ENCODE measurements around the gene RHEB.

The RHEB gene

DNA sequence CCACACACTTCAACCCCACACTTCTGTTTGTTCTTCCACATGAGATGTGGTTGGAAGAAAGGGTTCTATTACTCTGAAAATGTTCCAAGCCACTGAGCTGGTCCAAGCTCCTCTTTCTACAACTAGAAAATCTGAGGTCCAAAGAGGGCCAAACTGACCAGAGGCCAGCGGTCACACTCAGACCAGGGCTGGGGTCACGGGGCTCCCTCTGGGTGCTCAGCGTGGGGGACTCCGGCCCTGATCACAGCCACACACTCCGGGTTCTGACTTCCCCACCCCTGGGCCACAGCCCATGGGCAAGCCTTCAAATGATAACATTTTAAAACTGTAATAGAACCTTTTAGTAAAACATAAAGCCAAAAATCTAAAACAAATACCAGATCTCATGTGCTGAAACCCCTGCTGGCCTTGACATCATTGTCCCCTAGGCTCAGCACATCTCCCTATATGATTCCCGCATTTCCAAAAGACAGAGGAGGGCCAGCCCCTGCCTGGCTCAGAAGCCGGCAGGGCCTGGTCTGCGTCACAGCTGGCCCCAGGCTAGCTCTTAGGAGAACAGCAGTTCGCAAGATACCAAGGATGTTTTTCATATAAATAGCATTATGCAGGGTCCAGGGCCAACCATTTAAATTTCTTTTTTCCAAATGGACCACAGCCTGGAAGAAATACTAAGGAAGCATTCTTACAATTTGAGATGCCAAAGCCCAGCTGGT lies 83.1 kb downstream of the RHEB start:
- DNase-seq (ENCODE audit: low spot score in 2 of 2) (no peak), ATAC-seq (ENCODE audit: low read depth) (no peak)
- Mint-ChIP-seq H3K27me3 (peaks cover 19% of the 10 kb centered on the region), H3K9me3 (no peaks in the 10 kb centered on the region), H3K4me1 (peaks cover 5% of the 10 kb centered on the region), H3K36me3 (no peaks in the 10 kb centered on the region), H3K27ac (no peak overlapping the region), H3K4me3 (no peak overlapping the region)

DNA sequence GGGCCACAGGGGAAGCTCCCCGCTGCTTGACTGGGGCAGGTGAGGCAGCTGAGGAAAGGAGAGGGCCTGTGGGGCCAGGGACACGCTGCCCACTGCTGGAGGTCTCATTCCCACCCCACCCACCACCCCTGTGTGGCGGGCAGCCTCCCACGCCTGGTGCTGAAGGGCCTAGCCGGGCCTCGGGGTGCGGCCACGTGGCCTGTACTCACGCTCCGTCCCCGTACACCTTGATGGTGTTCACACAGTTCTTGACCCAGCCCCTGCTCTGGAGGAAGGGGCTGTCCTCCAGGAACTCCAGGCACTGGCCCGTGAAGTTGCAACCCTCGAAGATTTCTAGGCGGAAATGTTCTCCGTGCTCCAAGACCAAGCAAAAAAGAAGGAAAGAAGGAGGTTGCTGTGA lies 83.7 kb downstream of the RHEB start:
- Mint-ChIP-seq H3K36me3 (no peaks in the 10 kb centered on the region), H3K4me1 (peaks cover 5% of the 10 kb centered on the region), H3K27ac (no peak overlapping the region), H3K9me3 (no peaks in the 10 kb centered on the region), H3K4me3 (no peak overlapping the region), H3K27me3 (peaks cover 18% of the 10 kb centered on the region)
- DNase-seq (ENCODE audit: low spot score in 2 of 2) (no peak), ATAC-seq (ENCODE audit: low read depth) (no peak)

GRCh38 chr7:151435103-151435916 lies 84.4 kb downstream of the RHEB start:
- Mint-ChIP-seq H3K4me1 (peaks cover 5% of the 10 kb centered on the region), H3K9me3 (no peaks in the 10 kb centered on the region), H3K27ac (no peak overlapping the region), H3K27me3 (peaks cover 11% of the 10 kb centered on the region), H3K4me3 (no peak overlapping the region), H3K36me3 (no peaks in the 10 kb centered on the region)
- DNase-seq (ENCODE audit: low spot score in 2 of 2) (no peak), ATAC-seq (ENCODE audit: low read depth) (no peak)

- Mint-ChIP-seq H3K4me1 (peaks cover 12% of the 10 kb centered on the region), H3K27ac (no peak overlapping the region), H3K4me3 (no peak overlapping the region), H3K27me3 (peaks cover 8% of the 10 kb centered on the region), H3K36me3 (no peaks in the 10 kb centered on the region), H3K9me3 (no peaks in the 10 kb centered on the region)
- ATAC-seq (ENCODE audit: low read depth) (no peak), DNase-seq (ENCODE audit: low spot score in 2 of 2) (no peak)
These were observed 85.1 kb downstream of the RHEB start for GRCh38 chr7:151434549-151434948.

- Mint-ChIP-seq H3K4me1 (peaks cover 13% of the 10 kb centered on the region), H3K4me3 (no peak overlapping the region), H3K9me3 (no peaks in the 10 kb centered on the region), H3K27me3 (peaks cover 8% of the 10 kb centered on the region), H3K27ac (no peak overlapping the region), H3K36me3 (no peaks in the 10 kb centered on the region)
- ATAC-seq (ENCODE audit: low read depth) (no peak), DNase-seq (ENCODE audit: low spot score in 2 of 2) (no peak)
These were observed 85.8 kb downstream of the RHEB start for GRCh38 chr7:151433721-151434400.

GRCh38 chr7:151432658-151433521 lies 86.8 kb downstream of the RHEB start:
- H3K4me1 Mint-ChIP-seq, result peaks cover 13% of the 10 kb centered on the region
- no peaks in the 10 kb centered on the region for H3K9me3 Mint-ChIP-seq
- DNase-seq (ENCODE audit: low spot score in 2 of 2) (peak in 1 of 2 donors; percentile 13), ATAC-seq (ENCODE audit: low read depth) (peak; percentile 74)
- H3K27ac Mint-ChIP-seq, result no peak overlapping the region
- no peak overlapping the region for H3K4me3 Mint-ChIP-seq
- peaks cover 5% of the 10 kb centered on the region for H3K27me3 Mint-ChIP-seq
- no peaks in the 10 kb centered on the region for H3K36me3 Mint-ChIP-seq

GRCh38 chr7:151431768-151432311 lies 87.9 kb downstream of the RHEB start:
- peaks cover 13% of the 10 kb centered on the region for H3K4me1 Mint-ChIP-seq
- peaks cover 5% of the 10 kb centered on the region for H3K27me3 Mint-ChIP-seq
- H3K9me3 Mint-ChIP-seq, result no peaks in the 10 kb centered on the region
- H3K27ac Mint-ChIP-seq, result no peak overlapping the region
- H3K36me3 Mint-ChIP-seq, result no peaks in the 10 kb centered on the region
- ATAC-seq (ENCODE audit: low read depth) (no peak), DNase-seq (ENCODE audit: low spot score in 2 of 2) (no peak)
- no peak overlapping the region for H3K4me3 Mint-ChIP-seq

DNA sequence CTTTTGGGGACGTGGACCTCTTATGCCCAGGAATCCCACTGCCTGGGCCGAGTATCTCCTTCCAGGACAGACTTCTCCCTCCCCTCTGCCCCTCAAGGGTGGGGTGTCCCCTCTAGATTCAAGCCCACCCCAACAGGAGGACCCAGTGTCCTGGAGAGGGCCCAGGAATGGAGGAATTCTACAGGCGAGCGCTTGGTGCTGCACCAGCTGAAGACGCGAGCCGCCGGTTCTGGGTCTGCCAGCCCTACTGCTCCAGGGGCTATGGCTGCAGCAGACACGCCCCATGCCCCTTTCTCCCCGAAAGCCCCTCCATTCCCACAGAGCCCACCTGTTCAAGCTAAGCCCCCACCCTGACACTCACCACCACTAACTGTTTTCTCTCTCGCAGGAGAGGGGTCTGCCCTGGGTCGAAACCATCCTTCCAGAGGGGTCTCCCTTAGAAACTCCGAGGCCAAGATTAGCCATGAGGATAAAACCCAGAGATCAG lies 88.4 kb downstream of the RHEB start:
- Mint-ChIP-seq H3K36me3 (no peaks in the 10 kb centered on the region), H3K27ac (no peak overlapping the region), H3K4me1 (peaks cover 13% of the 10 kb centered on the region), H3K4me3 (no peak overlapping the region), H3K27me3 (peaks cover 6% of the 10 kb centered on the region), H3K9me3 (no peaks in the 10 kb centered on the region)
- DNase-seq (ENCODE audit: low spot score in 2 of 2) (no peak), ATAC-seq (ENCODE audit: low read depth) (no peak)

DNA sequence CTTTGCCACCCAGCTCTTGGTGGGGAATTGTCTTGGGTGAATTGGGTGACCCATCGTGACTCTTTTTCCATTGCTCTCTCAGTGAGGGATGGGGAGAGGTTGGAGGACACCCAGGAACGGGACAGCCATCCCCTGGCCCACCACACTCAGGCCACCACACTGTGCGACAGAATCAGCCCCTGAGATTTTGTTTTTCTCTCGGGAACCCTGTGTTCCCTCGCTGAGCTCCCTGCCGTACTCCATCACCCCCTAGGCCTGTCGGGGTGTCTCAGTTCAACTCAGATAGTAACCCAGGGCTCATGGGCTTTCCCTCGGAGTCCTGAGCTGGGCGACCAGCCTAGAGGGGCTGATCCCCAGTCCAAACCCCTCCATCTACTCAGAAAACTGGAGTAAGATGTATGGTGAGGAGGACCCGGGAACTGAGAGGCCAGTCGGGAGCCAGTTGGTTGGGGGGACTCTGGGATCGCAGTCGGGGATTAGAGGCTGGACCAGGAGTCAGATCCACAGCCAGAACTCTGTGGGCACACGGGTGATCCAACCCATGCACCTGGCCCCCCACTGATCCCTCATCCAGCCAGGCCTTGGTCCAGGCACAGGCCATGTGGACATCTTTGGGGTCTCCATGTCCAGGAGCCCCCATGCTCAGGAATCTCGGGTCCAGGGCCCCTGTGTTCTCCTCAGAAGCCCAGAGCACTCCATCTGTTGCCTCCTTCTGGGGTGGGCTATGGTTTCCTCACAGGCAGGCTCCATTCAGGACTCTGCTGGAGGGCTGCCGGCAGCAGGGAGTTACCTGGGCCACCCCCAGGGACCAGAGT lies 89.1 kb downstream of the RHEB start:
- Mint-ChIP-seq H3K27ac (no peak overlapping the region), H3K4me1 (peaks cover 13% of the 10 kb centered on the region), H3K36me3 (no peaks in the 10 kb centered on the region), H3K4me3 (no peak overlapping the region), H3K27me3 (peaks cover 6% of the 10 kb centered on the region), H3K9me3 (no peaks in the 10 kb centered on the region)
- no peak for DNase-seq (ENCODE audit: low spot score in 2 of 2)
- ATAC-seq (ENCODE audit: low read depth), result no peak

- DNase-seq (ENCODE audit: low spot score in 2 of 2) (no peak), ATAC-seq (ENCODE audit: low read depth) (peak; percentile 53)
- Mint-ChIP-seq H3K4me3 (no peak overlapping the region), H3K27me3 (peaks cover 6% of the 10 kb centered on the region), H3K4me1 (peaks cover 13% of the 10 kb centered on the region), H3K9me3 (no peaks in the 10 kb centered on the region), H3K36me3 (no peaks in the 10 kb centered on the region), H3K27ac (no peak overlapping the region)
These were observed 89.9 kb downstream of the RHEB start for GRCh38 chr7:151429560-151430331.

GRCh38 chr7:151429237-151429559 lies 90.5 kb downstream of the RHEB start:
- Mint-ChIP-seq H3K4me3 (no peak overlapping the region), H3K27me3 (peaks cover 6% of the 10 kb centered on the region), H3K9me3 (no peaks in the 10 kb centered on the region), H3K27ac (no peak overlapping the region), H3K4me1 (peaks cover 13% of the 10 kb centered on the region), H3K36me3 (no peaks in the 10 kb centered on the region)
- DNase-seq (ENCODE audit: low spot score in 2 of 2) (no peak), ATAC-seq (ENCODE audit: low read depth) (no peak)
